HG03175 (cell line): Measurements from ENCODE around the gene PUM1.

Source experiments
- ATAC-seq: cut with Tn5 transposase; IDR thresholded peaks from one replicate; pipeline ENCODE4 v1.9.1; 2021; ENCODE audit warnings: mild to moderate bottlenecking, moderate library complexity; ENCODE audit not compliant: unreplicated experiment

Gene PUM1

GRCh38 chr1:30908696-30909364 is 156.7 kb downstream of the PUM1 start, which contains the start of gene SDC3:
SDC3 (minus strand) TSS chr1:30908758; CDS start chr1:30908586, 172 bp downstream.
- no peak for ATAC-seq

- ATAC-seq, result no peak
Observed at GRCh38 chr1:30908316-30908695, 157.2 kb downstream of the PUM1 start.

GRCh38 chr1:30907481-30908315 is 157.8 kb downstream of the PUM1 start:
- no peak for ATAC-seq

- no peak for ATAC-seq
Observed at GRCh38 chr1:30906631-30907441, 158.7 kb downstream of the PUM1 start.

GRCh38 chr1:30905916-30906620 is 159.4 kb downstream of the PUM1 start:
- no peak for ATAC-seq

GRCh38 chr1:30905403-30905802 is 160.1 kb downstream of the PUM1 start:
- ATAC-seq, result no peak

- no peak for ATAC-seq
Observed at GRCh38 chr1:30904962-30905335, 160.6 kb downstream of the PUM1 start.

GRCh38 chr1:30904191-30904961 is 161.1 kb downstream of the PUM1 start:
- no peak for ATAC-seq

GRCh38 chr1:30903343-30904034 is 162.0 kb downstream of the PUM1 start:
- no peak for ATAC-seq

- ATAC-seq, result no peak
Observed at GRCh38 chr1:30902593-30903290, 162.8 kb downstream of the PUM1 start.

- no peak for ATAC-seq
Observed at GRCh38 chr1:30901798-30902581, 163.5 kb downstream of the PUM1 start.

- no peak for ATAC-seq
Observed at GRCh38 chr1:30900931-30901560, 164.5 kb downstream of the PUM1 start.

GRCh38 chr1:30900486-30900885 is 165.0 kb downstream of the PUM1 start:
- ATAC-seq, result no peak

- no peak for ATAC-seq
Observed at GRCh38 chr1:30899577-30900389, 165.7 kb downstream of the PUM1 start.

- no peak for ATAC-seq
Observed at GRCh38 chr1:30898031-30898815, 167.3 kb downstream of the PUM1 start.

- no peak for ATAC-seq
Observed at GRCh38 chr1:30896905-30897304, 168.6 kb downstream of the PUM1 start.
